Keratinocyte (primary cell): ENCODE data around the gene SLC22A12. TPM values are rescaled to one million over a fixed set of nuclear protein-coding genes. Genes with fewer than 3 reads are reported as not detected.

Source experiments
- DNase-seq: peaks from one replicate; pipeline ENCODE4 v3.0.0-alpha.2; 2011; ENCODE audit warnings: low read depth, missing footprints, low spot score
- FAIRE-seq: peaks from 2 replicates; lab custom pipeline; 2011; peaks lifted over from hg19 to GRCh38; lab: Jason Lieb, UNC
- H2AFZ ChIP-seq: 2 replicates; pipeline ENCODE4 v1.6.0; 2012; ENCODE audit warnings: low read length, control low read depth, inconsistent platforms; ENCODE audit not compliant: control insufficient read depth
- H3K27ac ChIP-seq: 2 replicates; pipeline ENCODE4 v1.5.1; 2011; ENCODE audit warnings: low read length; ENCODE audit not compliant: control insufficient read depth, insufficient read depth
- H3K27me3 ChIP-seq: 3 replicates; pipeline ENCODE4 v1.6.0; 2011; ENCODE audit warnings: low read length; ENCODE audit not compliant: control insufficient read depth, insufficient read depth; ENCODE audit errors: extremely low read depth
- H3K36me3 ChIP-seq, 2 experiments: 2 replicates in 1 of 2; 3 replicates in 1 of 2; pipeline ENCODE4 v1.5.1; 2011; ENCODE audit warnings: low read length in 2 of 2, mild to moderate bottlenecking in 1 of 2; ENCODE audit not compliant: control insufficient read depth in 2 of 2, insufficient read depth in 2 of 2; ENCODE audit errors: extremely low read depth in 1 of 2
- H3K4me1 ChIP-seq: 3 replicates; pipeline ENCODE4 v1.5.1; 2011; ENCODE audit warnings: low read length; ENCODE audit not compliant: control insufficient read depth, insufficient read depth; ENCODE audit errors: extremely low read depth
- H3K4me2 ChIP-seq: 3 replicates; pipeline ENCODE4 v1.6.0; 2011; ENCODE audit warnings: low read depth, low read length; ENCODE audit not compliant: control insufficient read depth, insufficient read depth; ENCODE audit errors: extremely low read depth
- H3K4me3 ChIP-seq, 3 experiments: fragments of 200-600 bp in 1 of 3; sonication (generic) in 1 of 3; 2 replicates in 2 of 3; 3 replicates in 1 of 3; pipeline ENCODE4 v1.5.1; 2011 to 2016; ENCODE audit warnings: low read length in 3 of 3, mild to moderate bottlenecking in 3 of 3, control low read depth in 2 of 3, inconsistent platforms in 1 of 3, low read depth in 1 of 3, mixed read lengths in 1 of 3, mixed run types in 1 of 3, moderate library complexity in 1 of 3; ENCODE audit not compliant: control insufficient read depth in 2 of 3, insufficient read depth in 2 of 3; ENCODE audit errors: extremely low read depth in 1 of 3
- H3K79me2 ChIP-seq: 2 replicates; pipeline ENCODE4 v1.6.0; 2012; ENCODE audit warnings: low read length; ENCODE audit not compliant: control insufficient read depth, insufficient read depth
- H3K9ac ChIP-seq: 3 replicates; pipeline ENCODE4 v1.6.0; 2011; ENCODE audit warnings: low read length; ENCODE audit not compliant: control insufficient read depth, insufficient read depth; ENCODE audit errors: extremely low read depth
- H3K9me1 ChIP-seq: 3 replicates; pipeline ENCODE4 v1.6.0; 2011; ENCODE audit warnings: low read length; ENCODE audit not compliant: control insufficient read depth, insufficient read depth; ENCODE audit errors: extremely low read depth
- H3K9me3 ChIP-seq: 2 replicates; pipeline ENCODE4 v1.5.1; 2012; ENCODE audit warnings: low read depth, low read length; ENCODE audit not compliant: control insufficient read depth
- H4K20me1 ChIP-seq: 3 replicates; pipeline ENCODE4 v1.6.0; 2011; ENCODE audit warnings: low read length; ENCODE audit not compliant: control insufficient read depth, insufficient read depth; ENCODE audit errors: extremely low read depth
- CTCF ChIP-seq, 3 experiments: IDR thresholded peaks in 1 of 3; conservative IDR thresholded peaks in 1 of 3; optimal IDR thresholded peaks in 1 of 3; 2 replicates in 2 of 3; 3 replicates in 1 of 3; pipeline versions ENCODE3 to v1.5.1; 2011; ENCODE audit warnings: low read length in 3 of 3, mild to moderate bottlenecking in 3 of 3, moderate library complexity in 2 of 3, control low read depth in 1 of 3, inconsistent platforms in 1 of 3; ENCODE audit not compliant: insufficient read depth in 2 of 3; ENCODE audit errors: extremely low read depth in 1 of 3
- EZH2 ChIP-seq: IDR thresholded peaks from one replicate; pipeline ENCODE4 v1.6.1; 2012; ENCODE audit warnings: inconsistent platforms, mild to moderate bottlenecking, low read length, moderate library complexity
- dilution Hi-C: fragments of 300-500 bp; cut with MboI; formaldehyde crosslinking; loops from one replicate; pipeline ENCODE4 v1.7.0; 2020; ENCODE audit warnings: low sequenced_read_pairs; ENCODE audit not compliant: extremely low pct_ligation_motif_present
- polyA plus RNA-seq, 5 experiments: library from polyadenylated mRNA; depleted of rRNA in 3 of 5; stranded (reverse) in 3 of 5; stranded (forward) in 1 of 5; unstranded in 1 of 5; fragments of >200 nt; gene quantifications; 1 replicate in 1 of 5; 2 replicates in 3 of 5; 3 replicates in 1 of 5; pipeline versions ENCODE4 v1.2.1 to v1.2.3, GENCODE V29; 2011 to 2012; ENCODE audit warnings: missing spikeins in 2 of 5, low read depth in 1 of 5, low replicate concordance in 1 of 5

The SLC22A12 gene
- polyA plus RNA-seq, 1 donor (not counting 4 experiments of a cell fraction or from before 2014, with no cell fraction given), result not detected

- no peak overlapping the region for H3K4me2 ChIP-seq
- H3K27ac ChIP-seq, result no peak overlapping the region
- H3K27me3 ChIP-seq, result peaks cover 40% of the 10 kb centered on the region
- H3K79me2 ChIP-seq, result no peaks in the 10 kb centered on the region
- H3K9ac ChIP-seq, result no peak overlapping the region
- no peaks in the 10 kb centered on the region for H4K20me1 ChIP-seq
- no peaks in the 10 kb centered on the region for H3K9me3 ChIP-seq
- H3K4me1 ChIP-seq, result no peaks in the 10 kb centered on the region
- H3K36me3 ChIP-seq, result no peaks in the 10 kb centered on the region
- no peak for FAIRE-seq
- no peaks in the 10 kb centered on the region for H3K9me1 ChIP-seq
- no peak overlapping the region for H2AFZ ChIP-seq
- no peak overlapping the region for H3K4me3 ChIP-seq
- dilution Hi-C loops, result no loop called here
- TF ChIP-seq CTCF (optimal IDR thresholded peaks at IDR 0.05 in 1 of 3, IDR thresholded peaks at IDR 0.05 in 1 of 3, conservative IDR thresholded peaks at IDR 0.05 in 1 of 3; ENCODE audit: extremely low read depth in 1 of 3, insufficient read depth in 2 of 3, low read length in 3 of 3), result no peak
- no peak for TF ChIP-seq EZH2
- DNase-seq, result no peak
These were observed 13.6 kb downstream of the SLC22A12 start for GRCh38 chr11:64604458-64605243.

- Histone ChIP-seq H3K9me1 (no peaks in the 10 kb centered on the region), H3K4me1 (no peaks in the 10 kb centered on the region), H3K9me3 (no peaks in the 10 kb centered on the region), H3K79me2 (no peaks in the 10 kb centered on the region), H2AFZ (no peak overlapping the region), H3K4me3 (no peak overlapping the region), H4K20me1 (no peaks in the 10 kb centered on the region), H3K27me3 (peaks cover 41% of the 10 kb centered on the region), H3K9ac (no peak overlapping the region), H3K36me3 (no peaks in the 10 kb centered on the region), H3K27ac (no peak overlapping the region), H3K4me2 (no peak overlapping the region)
- TF ChIP-seq EZH2 (no peak), CTCF (optimal IDR thresholded peaks at IDR 0.05 in 1 of 3, IDR thresholded peaks at IDR 0.05 in 1 of 3, conservative IDR thresholded peaks at IDR 0.05 in 1 of 3; ENCODE audit: extremely low read depth in 1 of 3, insufficient read depth in 2 of 3, low read length in 3 of 3) (no peak)
- DNase-seq (no peak), FAIRE-seq (no peak)
- dilution Hi-C loops, result no loop called here
These were observed 14.2 kb downstream of the SLC22A12 start for GRCh38 chr11:64605244-64605560.
